ENCODE measurements around the gene BGN. TPM values are rescaled to one million over a fixed set of nuclear protein-coding genes. Genes with fewer than 3 reads are reported as not detected.

The BGN gene
- total and polyA plus RNA-seq, 2 donors (not counting 1 experiment from before 2014, with no cell fraction given) = not detected

DNA sequence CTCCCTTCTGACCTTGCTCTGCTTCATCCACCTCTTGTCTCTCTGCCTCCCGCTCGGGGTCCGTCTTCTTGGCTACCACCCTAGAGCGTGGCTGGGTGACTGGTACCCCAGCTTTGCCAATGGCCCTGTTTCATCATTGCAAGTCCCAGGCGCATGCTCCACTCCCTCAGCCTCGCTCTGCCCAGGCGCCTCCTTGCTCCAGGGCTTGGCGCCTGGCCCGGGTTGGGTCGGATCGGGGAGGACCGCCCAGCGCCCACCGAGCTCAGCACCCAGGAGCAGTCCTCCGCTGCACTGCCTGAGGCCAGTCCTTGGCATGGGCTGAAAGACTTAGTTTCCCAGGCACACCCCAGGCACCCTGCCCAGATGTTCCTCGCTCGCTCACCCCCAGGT is 577 bp downstream of the BGN start:
- Histone ChIP-seq H3K9me3 (ENCODE audit: control extremely low read depth in 1 of 3, control insufficient read depth in 2 of 3, insufficient read depth in 1 of 3, low read length in 2 of 3) (no peaks in the 10 kb centered on the region), H3K27ac (ENCODE audit: low read length in 2 of 2) (no peak overlapping the region), H2AFZ (ENCODE audit: insufficient read depth, low read depth, low read length, poor library complexity, severe bottlenecking) (no peak overlapping the region), H3K36me3 (replicated peaks in 1 of 2; ENCODE audit: control extremely low read depth in 1 of 2, control insufficient read depth in 1 of 2, extremely low read depth in 1 of 2, insufficient read depth in 2 of 2, low read length in 1 of 2) (no peaks in the 10 kb centered on the region), H3K79me2 (ENCODE audit: control insufficient read depth, insufficient read depth, low read length) (no peaks in the 10 kb centered on the region), H4K20me1 (ENCODE audit: control insufficient read depth, insufficient read depth, low read length, poor library complexity, severe bottlenecking) (no peaks in the 10 kb centered on the region), H3K4me3 (ENCODE audit: control extremely low read depth in 1 of 5, extremely low read depth in 1 of 5, insufficient read depth in 1 of 5, low read depth in 2 of 5, low read length in 4 of 5) (no peak overlapping the region), H3K4me1 (ENCODE audit: control insufficient read depth in 2 of 2, insufficient read depth in 2 of 2, low read length in 2 of 2) (no peaks in the 10 kb centered on the region), H3K9ac (ENCODE audit: low read length) (no peak overlapping the region), H3K4me2 (replicated peaks; ENCODE audit: low read depth, low read length, poor library complexity, severe bottlenecking) (no peak overlapping the region), H3K27me3 (replicated peaks in 1 of 4; ENCODE audit: control extremely low read depth in 1 of 4, control insufficient read depth in 3 of 4, insufficient read depth in 4 of 4, low read length in 3 of 4) (peaks cover 0 to 11% (median 3%) of the 10 kb centered on the region in 4 experiments)
- Mint-ChIP-seq H3K9me3 (ENCODE audit: insufficient read depth) (no peaks in the 10 kb centered on the region), H3K27me3 (no peaks in the 10 kb centered on the region), H3K27ac (no peak overlapping the region), H3K4me3 (no peak overlapping the region), H3K4me1 (no peaks in the 10 kb centered on the region)
- ChIA-PET POLR2A (no interaction called here), CTCF (no interaction called here)
- intact Hi-C loops (cut with micrococcal nuclease) = no loop called here
- TF ChIP-seq EZH2 (IDR thresholded peaks at IDR 0.05; ENCODE audit: borderline replicate concordance, insufficient read depth, low read depth, low read length, poor library complexity, severe bottlenecking) (no peak), CTCF (IDR thresholded peaks at IDR 0.05) (no peak)
- no peak for ATAC-seq (ENCODE audit: low read depth)
- WGBS (ENCODE audit: insufficient coverage) = 47% methylated on average over 13 of the region's 17 CpGs
- DNase-seq = no peak

DNA sequence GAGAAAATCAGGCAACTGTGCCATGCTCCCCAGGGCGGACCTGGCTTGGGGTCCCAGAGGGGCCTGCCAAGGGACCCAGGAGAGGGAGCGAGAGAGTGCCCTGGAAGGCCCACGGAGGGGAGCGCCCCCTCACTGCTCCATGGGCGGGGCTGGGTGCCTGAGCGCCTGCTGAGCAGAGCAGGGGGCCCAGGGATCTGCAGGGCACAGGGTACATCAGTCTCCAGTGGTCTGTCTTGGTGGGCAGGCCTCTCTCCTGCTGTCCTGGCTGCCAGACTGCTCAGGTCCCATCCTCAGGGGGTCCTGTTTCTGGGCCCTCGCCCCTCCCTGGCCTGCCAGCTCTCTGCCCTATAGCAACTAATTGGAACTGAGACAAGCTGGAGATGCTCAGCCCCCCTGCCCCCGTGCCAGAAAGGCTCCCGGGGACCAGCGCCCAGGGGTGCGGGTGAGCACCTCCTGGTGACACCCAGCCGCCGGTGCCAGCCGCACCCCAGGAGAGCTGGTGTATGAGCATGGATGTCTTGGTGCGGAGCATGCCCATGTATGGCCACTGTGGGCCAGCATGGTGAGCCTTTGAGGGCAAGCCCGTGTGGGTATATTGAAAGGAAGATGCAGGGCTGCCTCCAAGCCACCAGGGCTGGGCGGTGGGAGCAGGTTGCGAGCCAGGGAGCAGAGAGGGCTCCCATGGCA is 1.3 kb downstream of the BGN start:
- H3K27me3 Mint-ChIP-seq = no peaks in the 10 kb centered on the region
- 94% methylated on average over 11 of the region's 18 CpGs for WGBS (ENCODE audit: insufficient coverage)
- H3K27me3 ChIP-seq (replicated peaks in 1 of 4; ENCODE audit: control extremely low read depth in 1 of 4, control insufficient read depth in 3 of 4, insufficient read depth in 4 of 4, low read length in 3 of 4) = peaks cover 0 to 11% (median 3%) of the 10 kb centered on the region in 4 experiments
- no peak overlapping the region for H2AFZ ChIP-seq (ENCODE audit: insufficient read depth, low read depth, low read length, poor library complexity, severe bottlenecking)
- H3K4me2 ChIP-seq (replicated peaks; ENCODE audit: low read depth, low read length, poor library complexity, severe bottlenecking) = no peak overlapping the region
- CTCF ChIA-PET = no interaction called here
- H3K9ac ChIP-seq (ENCODE audit: low read length) = no peak overlapping the region
- DNase-seq (no peak), ATAC-seq (ENCODE audit: low read depth) (no peak)
- intact Hi-C loops (cut with micrococcal nuclease) = no loop called here
- no peaks in the 10 kb centered on the region for H3K79me2 ChIP-seq (ENCODE audit: control insufficient read depth, insufficient read depth, low read length)
- H3K4me1 Mint-ChIP-seq = no peaks in the 10 kb centered on the region
- POLR2A ChIA-PET = no interaction called here
- TF ChIP-seq CTCF (IDR thresholded peaks at IDR 0.05) (no peak), EZH2 (IDR thresholded peaks at IDR 0.05; ENCODE audit: borderline replicate concordance, insufficient read depth, low read depth, low read length, poor library complexity, severe bottlenecking) (no peak)
- H3K27ac ChIP-seq (ENCODE audit: low read length in 2 of 2) = no peak overlapping the region
- H3K36me3 ChIP-seq (replicated peaks in 1 of 2; ENCODE audit: control extremely low read depth in 1 of 2, control insufficient read depth in 1 of 2, extremely low read depth in 1 of 2, insufficient read depth in 2 of 2, low read length in 1 of 2) = no peaks in the 10 kb centered on the region
- no peaks in the 10 kb centered on the region for H3K4me1 ChIP-seq (ENCODE audit: control insufficient read depth in 2 of 2, insufficient read depth in 2 of 2, low read length in 2 of 2)
- no peaks in the 10 kb centered on the region for H3K9me3 Mint-ChIP-seq (ENCODE audit: insufficient read depth)
- no peak overlapping the region for H3K4me3 ChIP-seq (ENCODE audit: control extremely low read depth in 1 of 5, extremely low read depth in 1 of 5, insufficient read depth in 1 of 5, low read depth in 2 of 5, low read length in 4 of 5)
- H3K27ac Mint-ChIP-seq = no peak overlapping the region
- H3K9me3 ChIP-seq (ENCODE audit: control extremely low read depth in 1 of 3, control insufficient read depth in 2 of 3, insufficient read depth in 1 of 3, low read length in 2 of 3) = no peaks in the 10 kb centered on the region
- H3K4me3 Mint-ChIP-seq = no peak overlapping the region
- no peaks in the 10 kb centered on the region for H4K20me1 ChIP-seq (ENCODE audit: control insufficient read depth, insufficient read depth, low read length, poor library complexity, severe bottlenecking)
